Endothelial cell of umbilical vein (primary cell): Measurements from ENCODE around the gene GORASP2. TPM values are rescaled to one million over a fixed set of nuclear protein-coding genes. Genes with fewer than 3 reads are reported as not detected.
"Not testable (repeated sequence)": the region's sequence is repeated elsewhere in the genome, so short reads cannot be mapped to it uniquely, and the experiment has no call there.

Experiments used
- BruUV-seq: library from RNA; stranded (reverse); fragments of 400-500 nt; replicated peaks from 2 replicates; lab custom pipeline; 2021; lab: Mats Ljungman, UMichigan
- CTCF ChIA-PET: fragments of 300-600, 350-600 bp; sonication (Branson Sonifier 250); formaldehyde crosslinking; loops from one replicate; lab custom pipeline; 2021; ENCODE audit warnings: antibody characterized with exemption, inconsistent platforms; lab: Charles Lee
- POLR2A ChIA-PET: fragments of 300-600, 350-600 bp; sonication (Branson Sonifier 250); formaldehyde crosslinking; loops from one replicate; lab custom pipeline; 2021; ENCODE audit warnings: antibody characterized with exemption, inconsistent platforms; lab: Charles Lee
- DNase-seq: peaks from one replicate; pipeline ENCODE4 v3.0.0-alpha.2; 2011; ENCODE audit warnings: low read depth, low spot score
- FAIRE-seq: peaks from 2 replicates; lab custom pipeline; 2011; peaks lifted over from hg19 to GRCh38; lab: Jason Lieb, UNC
- H2AFZ ChIP-seq: 2 replicates; pipeline ENCODE4 v1.6.0; 2012; ENCODE audit warnings: low read depth, low read length, control low read depth, inconsistent platforms
- H3K27ac ChIP-seq: 2 replicates; pipeline ENCODE4 v1.5.1; 2011; ENCODE audit warnings: low read depth, mild to moderate bottlenecking, control low read depth, low read length, moderate library complexity; ENCODE audit not compliant: insufficient read depth
- H3K27me3 ChIP-seq, 2 experiments: 2 replicates each; pipeline versions ENCODE4 v1.6.0 to v1.6.1; 2011; ENCODE audit warnings: low read length in 2 of 2, mixed read lengths in 1 of 2; ENCODE audit not compliant: control insufficient read depth in 2 of 2, insufficient read depth in 2 of 2
- H3K36me3 ChIP-seq, 2 experiments: 2 replicates in 1 of 2; 3 replicates in 1 of 2; pipeline ENCODE4 v1.5.1; 2011; ENCODE audit warnings: low read length in 2 of 2, mild to moderate bottlenecking in 1 of 2, moderate library complexity in 1 of 2; ENCODE audit not compliant: control insufficient read depth in 2 of 2, insufficient read depth in 2 of 2; ENCODE audit errors: extremely low read depth in 1 of 2
- H3K4me1 ChIP-seq: 3 replicates; pipeline ENCODE4 v1.5.1; 2011; ENCODE audit warnings: mild to moderate bottlenecking, low read length; ENCODE audit not compliant: control insufficient read depth, insufficient read depth; ENCODE audit errors: extremely low read depth
- H3K4me2 ChIP-seq: 2 replicates; pipeline ENCODE4 v1.6.1; 2011; ENCODE audit warnings: low read length, control low read depth, mixed read lengths; ENCODE audit not compliant: insufficient read depth
- H3K4me3 ChIP-seq, 3 experiments: fragments of 200-600 bp in 1 of 3; sonication (generic), shearing (Covaris generic) in 1 of 3; replicated peaks in 1 of 3; 2 replicates each; pipeline ENCODE4 v1.5.1; 2011 to 2016; ENCODE audit warnings: control low read depth in 3 of 3, low read length in 3 of 3, mild to moderate bottlenecking in 2 of 3, inconsistent platforms in 1 of 3, low read depth in 1 of 3, moderate library complexity in 1 of 3; ENCODE audit not compliant: insufficient read depth in 1 of 3
- H3K79me2 ChIP-seq: 2 replicates; pipeline ENCODE4 v1.6.0; 2012; ENCODE audit warnings: low read length, inconsistent platforms; ENCODE audit not compliant: control insufficient read depth, insufficient read depth
- H3K9ac ChIP-seq: replicated peaks from 2 replicates; pipeline ENCODE3; 2011; ENCODE audit warnings: low read length, control low read depth; ENCODE audit not compliant: insufficient read depth; ENCODE audit errors: extremely low read depth
- H3K9me1 ChIP-seq: replicated peaks from 3 replicates; pipeline ENCODE4 v1.6.0; 2011; ENCODE audit warnings: mild to moderate bottlenecking, low read length; ENCODE audit not compliant: control insufficient read depth, insufficient read depth; ENCODE audit errors: extremely low read depth
- H3K9me3 ChIP-seq: replicated peaks from 2 replicates; pipeline ENCODE4 v1.5.1; 2012; ENCODE audit warnings: low read length, inconsistent platforms; ENCODE audit not compliant: control insufficient read depth, insufficient read depth
- H4K20me1 ChIP-seq: replicated peaks from 2 replicates; pipeline ENCODE3; 2011; ENCODE audit warnings: mild to moderate bottlenecking, low read length; ENCODE audit not compliant: control insufficient read depth, insufficient read depth; ENCODE audit errors: extremely low read depth
- CTCF ChIP-seq, 2 donors: IDR thresholded peaks; 1 replicate in 1 of 2; 2 replicates in 1 of 2; pipeline ENCODE4 v1.5.1; 2011; ENCODE audit warnings: low read length in 2 of 2, mild to moderate bottlenecking in 2 of 2, moderate library complexity in 2 of 2, control low read depth in 1 of 2, inconsistent platforms in 1 of 2, low read depth in 1 of 2; ENCODE audit not compliant: insufficient read depth in 1 of 2; ENCODE audit errors: extremely low read depth in 1 of 2
- FOS ChIP-seq: IDR thresholded peaks from 2 replicates; pipeline ENCODE4 v1.6.1; 2011; ENCODE audit warnings: mild to moderate bottlenecking, low read length, moderate library complexity, borderline replicate concordance; ENCODE audit not compliant: insufficient read depth
- GATA2 ChIP-seq: IDR thresholded peaks from 2 replicates; pipeline ENCODE4 v1.7.0; 2011; ENCODE audit warnings: low read depth, mild to moderate bottlenecking, moderate library complexity, mixed read lengths, low read length; ENCODE audit not compliant: insufficient read length, insufficient read depth
- POLR2A ChIP-seq: IDR thresholded peaks from 2 replicates; pipeline ENCODE4 v1.6.1; 2012; ENCODE audit warnings: low read depth, mild to moderate bottlenecking, control low read depth, low read length
- POLR2AphosphoS5 ChIP-seq: IDR thresholded peaks from 2 replicates; pipeline ENCODE4 v1.6.1; 2012; ENCODE audit warnings: low read depth, mild to moderate bottlenecking, control low read depth, low read length, moderate library complexity; ENCODE audit not compliant: insufficient read depth
- dilution Hi-C: fragments of 300-500 bp; cut with MboI; formaldehyde crosslinking; loops from one replicate; pipeline ENCODE4 v1.15.0; 2019; ENCODE audit warnings: low sequenced_read_pairs; ENCODE audit not compliant: extremely low pct_ligation_motif_present
- intact Hi-C: fragments of 100-400 bp; cut with micrococcal nuclease; formaldehyde crosslinking; loops from one replicate; pipeline ENCODE4 v1.10.0; 2022
- polyA plus RNA-seq, 4 experiments: library from polyadenylated mRNA; depleted of rRNA in 3 of 4; stranded (reverse) in 3 of 4; unstranded in 1 of 4; fragments of >200 nt; gene quantifications; 2 replicates each; pipeline versions ENCODE4 v1.2.1 to v1.2.3, GENCODE V29; 2011 to 2012; ENCODE audit warnings: missing spikeins in 1 of 4
- total RNA-seq: library from RNA; stranded (reverse); gene quantifications from 2 replicates; pipeline ENCODE4 v1.2.3, GENCODE V29; 2021

GORASP2 gene
- total and polyA plus RNA-seq, 2 donors (not counting 3 experiments of a cell fraction or from before 2014, with no cell fraction given), result 104 to 245 TPM

GRCh38 chr2:170911314-170911889 lies 17.7 kb upstream of the GORASP2 start:
- Histone ChIP-seq H3K9me1 (no peaks in the 10 kb centered on the region), H4K20me1 (no peaks in the 10 kb centered on the region), H3K9me3 (no peaks in the 10 kb centered on the region), H3K36me3 (no peaks in the 10 kb centered on the region), H3K79me2 (no peaks in the 10 kb centered on the region), H3K4me3 (no peak overlapping the region), H3K4me2 (no peak overlapping the region), H2AFZ (no peak overlapping the region), H3K4me1 (no peaks in the 10 kb centered on the region), H3K27ac (no peak overlapping the region), H3K27me3 (no peaks in the 10 kb centered on the region), H3K9ac (no peak overlapping the region)
- BruUV-seq, result no TSS peak
- POLR2A ChIA-PET, result no interaction called here
- intact Hi-C loops, result no loop called here
- TF ChIP-seq CTCF (IDR thresholded peaks at IDR 0.05; ENCODE audit: extremely low read depth in 1 of 2, insufficient read depth in 1 of 2, low read depth in 1 of 2, low read length in 2 of 2), result no peak
- no peak for TF ChIP-seq POLR2A
- TF ChIP-seq POLR2AphosphoS5, result no peak
- no peak for TF ChIP-seq FOS
- no peak for TF ChIP-seq GATA2
- CTCF ChIA-PET, result no interaction called here
- dilution Hi-C loops, result no loop called here
- DNase-seq (no peak), FAIRE-seq (no peak)

- H3K9me1 ChIP-seq, H3K27me3 ChIP-seq, H2AFZ ChIP-seq, H3K36me3 ChIP-seq, intact Hi-C loops, H3K79me2 ChIP-seq, FAIRE-seq, dilution Hi-C loops, BruUV-seq, H3K9me3 ChIP-seq, H3K27ac ChIP-seq, POLR2A ChIA-PET, DNase-seq, H4K20me1 ChIP-seq, H3K4me2 ChIP-seq, H3K4me1 ChIP-seq, H3K9ac ChIP-seq, H3K4me3 ChIP-seq: not testable (repeated sequence)
- CTCF ChIA-PET, result interaction anchor here (1.3 kb wide), 1 partner anchor 14 kb away, joined by 6 read pairs; the partner anchor contains the start of gene GORASP2
These were observed 13.9 kb upstream of the GORASP2 start for GRCh38 chr2:170914994-170915666.
